Liver (tissue), 3 donors: ENCODE results near the gene RGS3.

Source experiments
- FOXA1 ChIP-seq: IDR thresholded peaks from 2 replicates; pipeline ENCODE4 v1.6.1; 2016; ENCODE audit warnings: antibody characterized with exemption
- GABPA ChIP-seq, 2 donors: IDR thresholded peaks in 1 of 2; conservative IDR thresholded peaks in 1 of 2; 2 replicates each; pipeline ENCODE4 v1.6.1; 2016; ENCODE audit warnings: antibody characterized with exemption in 2 of 2, mild to moderate bottlenecking in 1 of 2, moderate library complexity in 1 of 2
- JUND ChIP-seq, 2 donors: IDR thresholded peaks; 2 replicates each; pipeline ENCODE4 v1.6.1; 2016; ENCODE audit warnings: antibody characterized with exemption in 2 of 2
- NR2F2 ChIP-seq: IDR thresholded peaks from 2 replicates; pipeline ENCODE4 v1.6.1; 2016; ENCODE audit warnings: antibody characterized with exemption
- RAD21 ChIP-seq, 2 donors: IDR thresholded peaks; 2 replicates each; pipeline ENCODE4 v1.6.1; 2016; ENCODE audit warnings: antibody characterized with exemption in 2 of 2, mild to moderate bottlenecking in 2 of 2
- RXRA ChIP-seq, 2 donors: IDR thresholded peaks; 2 replicates each; pipeline ENCODE4 v1.6.1; 2017 to 2018; ENCODE audit warnings: antibody characterized with exemption in 2 of 2, mild to moderate bottlenecking in 1 of 2
- SP1 ChIP-seq: IDR thresholded peaks from 2 replicates; pipeline ENCODE4 v1.6.1; 2018; ENCODE audit warnings: antibody characterized with exemption, mild to moderate bottlenecking
- TF ChIP-seq, protein P1 (sequence below): fragments of 150-350 bp; IDR thresholded peaks from 2 replicates; pipeline ENCODE4 v1.5.1; 2017; ENCODE audit warnings: improper control_type of control experiment, low read depth, low read length; ENCODE audit not compliant: missing input control
- TF ChIP-seq, protein P2 (sequence below): IDR thresholded peaks from 2 replicates; pipeline ENCODE4 v1.6.1; 2016; ENCODE audit warnings: antibody characterized with exemption
- TF ChIP-seq, protein P3 (sequence below): IDR thresholded peaks from 2 replicates; pipeline ENCODE4 v1.6.1; 2016; ENCODE audit warnings: antibody characterized with exemption, mild to moderate bottlenecking
- TF ChIP-seq, protein P4 (sequence below): IDR thresholded peaks from 2 replicates; pipeline ENCODE4 v1.6.1; 2016; ENCODE audit warnings: antibody characterized with exemption
- donor health status: healthy.
- donor health status: healthy.

DNA sequence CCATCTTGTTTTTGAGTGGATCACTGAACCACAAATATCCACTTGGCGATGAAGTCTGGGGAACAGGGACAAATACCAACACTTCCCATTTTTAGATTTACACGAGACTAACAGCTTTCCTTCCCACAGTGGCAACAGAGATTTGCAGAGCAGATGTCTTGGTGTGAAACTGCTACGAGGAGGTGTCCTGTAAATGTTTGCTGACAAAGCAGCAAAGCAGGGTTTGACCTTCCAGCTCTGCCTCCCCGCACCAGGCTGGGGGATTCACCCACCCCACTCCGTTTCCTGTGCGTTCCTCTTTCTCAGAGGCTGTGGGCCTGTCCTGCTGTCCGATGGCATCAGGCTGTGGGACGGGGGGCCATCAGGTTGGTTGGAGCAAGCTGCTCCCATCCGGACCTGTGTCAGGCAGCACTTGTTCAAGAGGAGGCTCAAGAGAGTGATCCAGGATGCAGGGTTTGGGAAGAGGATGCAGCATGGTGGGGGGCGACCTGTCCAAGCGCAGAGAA lies 693 bp upstream of the RGS3 start:
- TF ChIP-seq FOXA1 = no peak
- TF ChIP-seq, protein P1, sequence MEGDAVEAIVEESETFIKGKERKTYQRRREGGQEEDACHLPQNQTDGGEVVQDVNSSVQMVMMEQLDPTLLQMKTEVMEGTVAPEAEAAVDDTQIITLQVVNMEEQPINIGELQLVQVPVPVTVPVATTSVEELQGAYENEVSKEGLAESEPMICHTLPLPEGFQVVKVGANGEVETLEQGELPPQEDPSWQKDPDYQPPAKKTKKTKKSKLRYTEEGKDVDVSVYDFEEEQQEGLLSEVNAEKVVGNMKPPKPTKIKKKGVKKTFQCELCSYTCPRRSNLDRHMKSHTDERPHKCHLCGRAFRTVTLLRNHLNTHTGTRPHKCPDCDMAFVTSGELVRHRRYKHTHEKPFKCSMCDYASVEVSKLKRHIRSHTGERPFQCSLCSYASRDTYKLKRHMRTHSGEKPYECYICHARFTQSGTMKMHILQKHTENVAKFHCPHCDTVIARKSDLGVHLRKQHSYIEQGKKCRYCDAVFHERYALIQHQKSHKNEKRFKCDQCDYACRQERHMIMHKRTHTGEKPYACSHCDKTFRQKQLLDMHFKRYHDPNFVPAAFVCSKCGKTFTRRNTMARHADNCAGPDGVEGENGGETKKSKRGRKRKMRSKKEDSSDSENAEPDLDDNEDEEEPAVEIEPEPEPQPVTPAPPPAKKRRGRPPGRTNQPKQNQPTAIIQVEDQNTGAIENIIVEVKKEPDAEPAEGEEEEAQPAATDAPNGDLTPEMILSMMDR = no peak
- TF ChIP-seq, protein P2, sequence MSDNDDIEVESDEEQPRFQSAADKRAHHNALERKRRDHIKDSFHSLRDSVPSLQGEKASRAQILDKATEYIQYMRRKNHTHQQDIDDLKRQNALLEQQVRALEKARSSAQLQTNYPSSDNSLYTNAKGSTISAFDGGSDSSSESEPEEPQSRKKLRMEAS = no peak
- no peak for TF ChIP-seq NR2F2
- TF ChIP-seq, protein P3, sequence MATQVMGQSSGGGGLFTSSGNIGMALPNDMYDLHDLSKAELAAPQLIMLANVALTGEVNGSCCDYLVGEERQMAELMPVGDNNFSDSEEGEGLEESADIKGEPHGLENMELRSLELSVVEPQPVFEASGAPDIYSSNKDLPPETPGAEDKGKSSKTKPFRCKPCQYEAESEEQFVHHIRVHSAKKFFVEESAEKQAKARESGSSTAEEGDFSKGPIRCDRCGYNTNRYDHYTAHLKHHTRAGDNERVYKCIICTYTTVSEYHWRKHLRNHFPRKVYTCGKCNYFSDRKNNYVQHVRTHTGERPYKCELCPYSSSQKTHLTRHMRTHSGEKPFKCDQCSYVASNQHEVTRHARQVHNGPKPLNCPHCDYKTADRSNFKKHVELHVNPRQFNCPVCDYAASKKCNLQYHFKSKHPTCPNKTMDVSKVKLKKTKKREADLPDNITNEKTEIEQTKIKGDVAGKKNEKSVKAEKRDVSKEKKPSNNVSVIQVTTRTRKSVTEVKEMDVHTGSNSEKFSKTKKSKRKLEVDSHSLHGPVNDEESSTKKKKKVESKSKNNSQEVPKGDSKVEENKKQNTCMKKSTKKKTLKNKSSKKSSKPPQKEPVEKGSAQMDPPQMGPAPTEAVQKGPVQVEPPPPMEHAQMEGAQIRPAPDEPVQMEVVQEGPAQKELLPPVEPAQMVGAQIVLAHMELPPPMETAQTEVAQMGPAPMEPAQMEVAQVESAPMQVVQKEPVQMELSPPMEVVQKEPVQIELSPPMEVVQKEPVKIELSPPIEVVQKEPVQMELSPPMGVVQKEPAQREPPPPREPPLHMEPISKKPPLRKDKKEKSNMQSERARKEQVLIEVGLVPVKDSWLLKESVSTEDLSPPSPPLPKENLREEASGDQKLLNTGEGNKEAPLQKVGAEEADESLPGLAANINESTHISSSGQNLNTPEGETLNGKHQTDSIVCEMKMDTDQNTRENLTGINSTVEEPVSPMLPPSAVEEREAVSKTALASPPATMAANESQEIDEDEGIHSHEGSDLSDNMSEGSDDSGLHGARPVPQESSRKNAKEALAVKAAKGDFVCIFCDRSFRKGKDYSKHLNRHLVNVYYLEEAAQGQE = no peak
- TF ChIP-seq, protein P4, sequence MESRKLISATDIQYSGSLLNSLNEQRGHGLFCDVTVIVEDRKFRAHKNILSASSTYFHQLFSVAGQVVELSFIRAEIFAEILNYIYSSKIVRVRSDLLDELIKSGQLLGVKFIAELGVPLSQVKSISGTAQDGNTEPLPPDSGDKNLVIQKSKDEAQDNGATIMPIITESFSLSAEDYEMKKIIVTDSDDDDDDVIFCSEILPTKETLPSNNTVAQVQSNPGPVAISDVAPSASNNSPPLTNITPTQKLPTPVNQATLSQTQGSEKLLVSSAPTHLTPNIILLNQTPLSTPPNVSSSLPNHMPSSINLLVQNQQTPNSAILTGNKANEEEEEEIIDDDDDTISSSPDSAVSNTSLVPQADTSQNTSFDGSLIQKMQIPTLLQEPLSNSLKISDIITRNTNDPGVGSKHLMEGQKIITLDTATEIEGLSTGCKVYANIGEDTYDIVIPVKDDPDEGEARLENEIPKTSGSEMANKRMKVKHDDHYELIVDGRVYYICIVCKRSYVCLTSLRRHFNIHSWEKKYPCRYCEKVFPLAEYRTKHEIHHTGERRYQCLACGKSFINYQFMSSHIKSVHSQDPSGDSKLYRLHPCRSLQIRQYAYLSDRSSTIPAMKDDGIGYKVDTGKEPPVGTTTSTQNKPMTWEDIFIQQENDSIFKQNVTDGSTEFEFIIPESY = no peak
- TF ChIP-seq JUND (IDR thresholded peaks at IDR 0.05) = no peak
- TF ChIP-seq SP1 = no peak
- no peak for TF ChIP-seq GABPA (IDR thresholded peaks at IDR 0.05 in 1 of 2, conservative IDR thresholded peaks at IDR 0.05 in 1 of 2)
- TF ChIP-seq RXRA (IDR thresholded peaks at IDR 0.05) = no peak
- no peak for TF ChIP-seq RAD21 (IDR thresholded peaks at IDR 0.05)
